K562 (cell line): Measurements from ENCODE around the gene MBD4. TPM values are rescaled to one million over a fixed set of nuclear protein-coding genes. Genes with fewer than 3 reads are reported as not detected.

ENCODE experiments used
- BHLHE40 ChIP-seq: IDR thresholded peaks from 2 replicates; pipeline ENCODE4 v1.6.1; 2011; ENCODE audit warnings: low read length, improper control_type of control experiment
- CBX2 ChIP-seq: fragments of 200-600 bp; sonication (generic); IDR thresholded peaks from one replicate; pipeline ENCODE4 v1.6.1; 2012; ENCODE audit warnings: mild to moderate bottlenecking, low read length, inconsistent platforms; ENCODE audit not compliant: insufficient read depth, poor library complexity, severe bottlenecking
- E2F1 ChIP-seq: sonication (generic); formaldehyde crosslinking; IDR thresholded peaks from 2 replicates; pipeline ENCODE4 v1.8.1; 2023; ENCODE audit warnings: mild to moderate bottlenecking, missing genetic modification reagents, moderate library complexity
- ERF ChIP-seq: fragments of 450-650 bp; formaldehyde crosslinking; IDR thresholded peaks from 2 replicates; pipeline ENCODE4 v1.4.0; 2020; ENCODE audit warnings: mild to moderate bottlenecking, mixed read lengths
- FOXJ2 ChIP-seq: fragments of 200-800 bp; sonication (Bioruptor generic); IDR thresholded peaks from 2 replicates; pipeline ENCODE4 v1.6.1; 2016; ENCODE audit warnings: missing genetic modification characterization, missing compliant biosample characterization
- GTF2B ChIP-seq: IDR thresholded peaks from 2 replicates; pipeline ENCODE4 v1.6.1; 2011; ENCODE audit not compliant: insufficient read length; ENCODE audit errors: extremely low read depth
- HMGXB4 ChIP-seq: sonication (generic); formaldehyde crosslinking; IDR thresholded peaks from 2 replicates; pipeline ENCODE4 v1.8.1; 2023; ENCODE audit warnings: mild to moderate bottlenecking, missing genetic modification reagents
- JUND ChIP-seq, 2 experiments: IDR thresholded peaks; 2 replicates in 1 of 2; 3 replicates in 1 of 2; pipeline ENCODE4 v1.6.1; 2011; ENCODE audit warnings: borderline replicate concordance in 2 of 2, low read depth in 2 of 2, low read length in 2 of 2, improper control_type of control experiment in 1 of 2, missing biosample characterization in 1 of 2, missing genetic modification characterization in 1 of 2, missing genetic modification reagents in 1 of 2
- MLX ChIP-seq, 2 experiments: fragments of 450-650 bp in 1 of 2; sonication (generic) in 1 of 2; formaldehyde crosslinking; conservative IDR thresholded peaks; 2 replicates each; pipeline versions ENCODE4 v1.4.0 to v1.8.1; 2020 to 2022; ENCODE audit warnings: mild to moderate bottlenecking in 1 of 2, missing genetic modification reagents in 1 of 2
- NCOA4 ChIP-seq: fragments of 450-650 bp; IDR thresholded peaks from 2 replicates; pipeline ENCODE4 v1.6.1; 2018; ENCODE audit warnings: mild to moderate bottlenecking; ENCODE audit not compliant: partially characterized antibody
- PTTG1 ChIP-seq: fragments of 450-650 bp; IDR thresholded peaks from 2 replicates; pipeline ENCODE4 v1.6.1; 2016; ENCODE audit warnings: low read depth, mild to moderate bottlenecking, missing genetic modification characterization, missing compliant biosample characterization
- SIN3A ChIP-seq, 2 experiments: fragments of 150-350 bp in 1 of 2; IDR thresholded peaks; 2 replicates each; pipeline ENCODE4 v1.6.1; 2011 to 2016; ENCODE audit warnings: borderline replicate concordance in 2 of 2, low read depth in 2 of 2, low read length in 2 of 2, mild to moderate bottlenecking in 2 of 2, moderate library complexity in 2 of 2; ENCODE audit not compliant: control insufficient read depth in 1 of 2
- SMARCB1 ChIP-seq: IDR thresholded peaks from 2 replicates; pipeline ENCODE4 v1.6.1; 2011; ENCODE audit warnings: improper control_type of control experiment, low read depth; ENCODE audit not compliant: insufficient read length
- THRA ChIP-seq: fragments of 450-650 bp; IDR thresholded peaks from 2 replicates; pipeline ENCODE4 v1.6.1; 2017; ENCODE audit warnings: mild to moderate bottlenecking, moderate library complexity
- ZFP36 ChIP-seq: fragments of 150-350 bp; IDR thresholded peaks from 2 replicates; pipeline ENCODE4 v1.6.1; 2018; ENCODE audit warnings: low read length, low read depth; ENCODE audit not compliant: partially characterized antibody
- ZNF311 ChIP-seq: fragments of 250-450 bp; sonication (Bioruptor Pico); IDR thresholded peaks from 2 replicates; pipeline ENCODE4 v1.4.0; 2020; ENCODE audit warnings: mild to moderate bottlenecking, moderate library complexity
- ZNF589 ChIP-seq: fragments of 200-800 bp; sonication (Bioruptor generic); IDR thresholded peaks from 2 replicates; pipeline ENCODE4 v1.6.1; 2016; ENCODE audit warnings: low read depth, missing genetic modification characterization, missing compliant biosample characterization
- polyA plus RNA-seq, 8 experiments: library from polyadenylated mRNA; depleted of rRNA in 4 of 8; stranded (reverse) in 5 of 8; unstranded in 3 of 8; fragments of >200 nt; fragmentation: Nextera tagmentation in 2 of 8; fragmentation: Illumina TruSeq in 1 of 8; extraction: Ambion mirVana in 2 of 8; extraction: Trizol in 1 of 8; gene quantifications; 2 replicates each; pipeline versions ENCODE4 v1.2.1 to v1.2.3, GENCODE V29; 2011 to 2014; ENCODE audit warnings: inconsistent platforms in 1 of 8, missing spikeins in 1 of 8
- total RNA-seq, 7 experiments: library from RNA; depleted of rRNA in 6 of 7; stranded (reverse); fragments of >200 nt in 6 of 7; fragmentation: Illumina TruSeq in 2 of 7; extraction: Trizol in 2 of 7; gene quantifications; 2 replicates each; pipeline versions ENCODE4 v1.2.1 to v1.2.3, GENCODE V29; 2011 to 2021; ENCODE audit warnings: low replicate concordance in 1 of 7

Gene MBD4
- total and polyA plus RNA-seq, 9 of the 15 experiments (the other 6 are each of a cell fraction or from before 2014, with no cell fraction given), result 13.3 to 63.9 (median 39.0) TPM

GRCh38 chr3:129461461-129462146 is 21.9 kb upstream of the MBD4 start (continued):
- TF ChIP-seq HMGXB4 (CRISPR knock-in tag), result no peak
- peak; percentile 43; the same call in 1 of the 2 replicates for TF ChIP-seq BHLHE40
- no peak for TF ChIP-seq SIN3A (IDR thresholded peaks at IDR 0.05; ENCODE audit: borderline replicate concordance in 2 of 2, control insufficient read depth in 1 of 2, low read depth in 2 of 2, low read length in 2 of 2)
- TF ChIP-seq THRA, result no peak
- no peak for TF ChIP-seq SMARCB1
- TF ChIP-seq CBX2, result no peak
- no peak for TF ChIP-seq GTF2B
- peak; percentile 94 for TF ChIP-seq FOXJ2 (tag)
- TF ChIP-seq MLX (CRISPR knock-in tag; conservative IDR thresholded peaks at IDR 0.05), result no peak
- no peak for TF ChIP-seq PTTG1 (tag)
- TF ChIP-seq JUND (IDR thresholded peaks at IDR 0.05; ENCODE audit: borderline replicate concordance, low read depth, low read length), result peak; percentile 83; the same call in 1 of the 2 replicates
- peak; percentile 77; the same call in 2 of the 3 replicates for TF ChIP-seq JUND (tag; IDR thresholded peaks at IDR 0.05; ENCODE audit: borderline replicate concordance, low read depth, low read length)
- no peak for TF ChIP-seq ERF (CRISPR knock-in tag)
- TF ChIP-seq E2F1 (CRISPR knock-in tag), result no peak
- TF ChIP-seq ZFP36, result peak; percentile 90
- no peak for TF ChIP-seq NCOA4
- no peak for TF ChIP-seq ZNF311 (CRISPR knock-in tag)
- peak; percentile 25; the same call in 1 of the 2 replicates for TF ChIP-seq ZNF589 (CRISPR knock-in tag)
